ENCODE measurements around the gene ANO5. TPM values are rescaled to one million over a fixed set of nuclear protein-coding genes. Genes with fewer than 3 reads are reported as not detected.

ANO5 gene, protein sequence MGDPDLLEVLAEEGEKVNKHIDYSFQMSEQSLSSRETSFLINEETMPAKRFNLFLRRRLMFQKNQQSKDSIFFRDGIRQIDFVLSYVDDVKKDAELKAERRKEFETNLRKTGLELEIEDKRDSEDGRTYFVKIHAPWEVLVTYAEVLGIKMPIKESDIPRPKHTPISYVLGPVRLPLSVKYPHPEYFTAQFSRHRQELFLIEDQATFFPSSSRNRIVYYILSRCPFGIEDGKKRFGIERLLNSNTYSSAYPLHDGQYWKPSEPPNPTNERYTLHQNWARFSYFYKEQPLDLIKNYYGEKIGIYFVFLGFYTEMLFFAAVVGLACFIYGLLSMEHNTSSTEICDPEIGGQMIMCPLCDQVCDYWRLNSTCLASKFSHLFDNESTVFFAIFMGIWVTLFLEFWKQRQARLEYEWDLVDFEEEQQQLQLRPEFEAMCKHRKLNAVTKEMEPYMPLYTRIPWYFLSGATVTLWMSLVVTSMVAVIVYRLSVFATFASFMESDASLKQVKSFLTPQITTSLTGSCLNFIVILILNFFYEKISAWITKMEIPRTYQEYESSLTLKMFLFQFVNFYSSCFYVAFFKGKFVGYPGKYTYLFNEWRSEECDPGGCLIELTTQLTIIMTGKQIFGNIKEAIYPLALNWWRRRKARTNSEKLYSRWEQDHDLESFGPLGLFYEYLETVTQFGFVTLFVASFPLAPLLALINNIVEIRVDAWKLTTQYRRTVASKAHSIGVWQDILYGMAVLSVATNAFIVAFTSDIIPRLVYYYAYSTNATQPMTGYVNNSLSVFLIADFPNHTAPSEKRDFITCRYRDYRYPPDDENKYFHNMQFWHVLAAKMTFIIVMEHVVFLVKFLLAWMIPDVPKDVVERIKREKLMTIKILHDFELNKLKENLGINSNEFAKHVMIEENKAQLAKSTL
- total RNA-seq (2021) (3.7 and 3.8 TPM in 2 replicates), Bru-seq, nascent RNA (percentile 63 among the genes with signal in this experiment), BruChase-seq, experiment 1, labeled RNA remaining after a 2-hour chase (percentile 67 among the genes with signal in this experiment), BruChase-seq, experiment 2, labeled RNA remaining after a 6-hour chase (percentile 52 among the genes with signal in this experiment)
- long read RNA-seq, partial matches to known transcripts = 0 of 6 reads
- long read RNA-seq, other reads (novel, unspliced or antisense) = 6 of 6 reads

DNA sequence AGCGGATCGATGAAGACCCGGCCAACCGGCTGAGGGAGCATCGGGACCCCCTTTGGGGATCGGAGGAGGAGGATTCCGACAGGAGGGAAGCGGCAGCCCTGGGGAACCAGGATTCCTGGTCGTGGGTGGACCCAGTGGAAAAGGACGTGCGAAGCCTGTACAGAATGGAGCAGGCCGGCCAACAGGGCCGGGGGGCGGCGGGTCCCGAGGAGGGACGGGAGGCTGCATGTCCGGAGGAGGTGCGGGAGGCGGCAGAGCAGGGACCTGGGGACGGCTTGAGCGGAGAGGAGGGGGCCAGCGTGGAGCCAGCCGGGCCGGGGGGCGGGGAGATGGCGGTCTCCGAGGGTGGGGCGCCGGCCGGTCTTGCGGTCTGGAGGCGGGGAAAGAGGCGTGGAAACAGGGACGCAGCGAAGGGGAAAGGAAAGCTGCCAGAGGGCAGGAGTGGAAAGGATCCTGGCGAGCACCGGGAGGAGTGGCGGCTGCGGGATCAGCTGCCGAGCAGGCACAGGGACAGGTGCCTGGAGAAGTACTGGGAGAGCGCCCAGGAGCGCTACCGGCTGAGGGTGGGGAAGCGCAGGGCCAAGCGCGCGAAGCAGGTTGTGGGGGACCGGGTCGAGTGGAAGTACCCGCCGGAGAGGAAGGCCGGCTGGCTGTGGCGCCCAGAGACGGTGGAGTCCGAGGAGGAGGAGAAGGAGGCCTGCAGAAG, at the start of gene ANO5:
TSS of gene ANO5 (plus strand) at position 444 of the 706 bp plus-strand sequence. CDS start 408 bp downstream, outside the sequence.
- TF ChIP-seq EZH2 (IDR thresholded peaks at IDR 0.05; ENCODE audit: borderline replicate concordance, low read depth, low read length, poor library complexity, severe bottlenecking) = no peak
- TF ChIP-seq, protein P1, sequence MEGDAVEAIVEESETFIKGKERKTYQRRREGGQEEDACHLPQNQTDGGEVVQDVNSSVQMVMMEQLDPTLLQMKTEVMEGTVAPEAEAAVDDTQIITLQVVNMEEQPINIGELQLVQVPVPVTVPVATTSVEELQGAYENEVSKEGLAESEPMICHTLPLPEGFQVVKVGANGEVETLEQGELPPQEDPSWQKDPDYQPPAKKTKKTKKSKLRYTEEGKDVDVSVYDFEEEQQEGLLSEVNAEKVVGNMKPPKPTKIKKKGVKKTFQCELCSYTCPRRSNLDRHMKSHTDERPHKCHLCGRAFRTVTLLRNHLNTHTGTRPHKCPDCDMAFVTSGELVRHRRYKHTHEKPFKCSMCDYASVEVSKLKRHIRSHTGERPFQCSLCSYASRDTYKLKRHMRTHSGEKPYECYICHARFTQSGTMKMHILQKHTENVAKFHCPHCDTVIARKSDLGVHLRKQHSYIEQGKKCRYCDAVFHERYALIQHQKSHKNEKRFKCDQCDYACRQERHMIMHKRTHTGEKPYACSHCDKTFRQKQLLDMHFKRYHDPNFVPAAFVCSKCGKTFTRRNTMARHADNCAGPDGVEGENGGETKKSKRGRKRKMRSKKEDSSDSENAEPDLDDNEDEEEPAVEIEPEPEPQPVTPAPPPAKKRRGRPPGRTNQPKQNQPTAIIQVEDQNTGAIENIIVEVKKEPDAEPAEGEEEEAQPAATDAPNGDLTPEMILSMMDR (conservative IDR thresholded peaks at IDR 0.05; ENCODE audit: low read depth, low read length) = no peak
- DNase-seq (ENCODE audit: low spot score) = peak; percentile 71
- Histone ChIP-seq H3K36me3 (ENCODE audit: insufficient read depth, low read length, poor library complexity, severe bottlenecking) (no peaks in the 10 kb centered on the region), H3K4me3 (ENCODE audit: low read depth, low read length, poor library complexity, severe bottlenecking) (peak within 1 kb of the TSS; percentile 80), H3K27ac (ENCODE audit: low read depth, low read length, poor library complexity, severe bottlenecking) (peak within 1 kb of the TSS; percentile 65), H3K9me3 (ENCODE audit: low read depth, low read length, poor library complexity, severe bottlenecking) (no peaks in the 10 kb centered on the region), H3K4me1 (ENCODE audit: insufficient read depth, low read length, poor library complexity, severe bottlenecking) (peaks cover 13% of the 10 kb centered on the region), H3K27me3 (replicated peaks; ENCODE audit: insufficient read depth, low read depth, low read length, poor library complexity) (no peaks in the 10 kb centered on the region)
- CTCF ChIA-PET = interaction anchor here (0.7 kb wide), 1 partner anchor 40 kb away, joined by 4 read pairs; no protein-coding TSS in a partner anchor
- intact Hi-C loops (cut with micrococcal nuclease; ENCODE audit: unreplicated experiment) = loop anchor here (5.0 kb wide), 1 partner anchor 50 kb away; no protein-coding TSS in a partner anchor
- no TSS peak for BruUV-seq (replicated peaks)
- POLR2A ChIA-PET (ENCODE audit: low non-redundant PET) = no interaction called here

DNA sequence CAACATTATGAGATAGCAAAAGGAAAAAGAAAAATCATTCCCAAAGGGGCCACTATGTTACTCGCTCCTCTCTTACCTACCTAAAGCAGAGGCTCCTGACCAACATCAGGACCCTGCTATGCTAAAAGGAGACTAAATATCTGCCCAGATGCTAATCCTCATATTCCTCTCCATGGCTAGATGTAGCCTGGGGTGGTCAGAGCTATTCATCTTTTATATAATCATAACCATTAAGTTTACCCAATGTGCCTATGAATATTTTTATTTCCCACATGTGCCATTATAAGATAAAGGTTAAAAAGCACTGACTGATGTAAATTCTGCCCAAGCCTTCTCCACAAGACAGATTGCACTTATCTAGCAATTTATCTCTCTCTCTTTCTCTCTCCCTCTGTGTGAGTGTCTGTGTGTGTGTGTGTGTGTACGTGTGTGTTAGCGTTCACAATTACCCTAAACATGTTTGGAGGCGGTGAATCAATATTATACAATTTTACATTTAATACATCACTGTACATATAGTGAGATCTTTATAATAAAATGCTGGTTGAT, 41.2 kb upstream of the ANO5 start:
- Histone ChIP-seq H3K4me1 (ENCODE audit: insufficient read depth, low read length, poor library complexity, severe bottlenecking) (no peaks in the 10 kb centered on the region), H3K9me3 (ENCODE audit: low read depth, low read length, poor library complexity, severe bottlenecking) (no peaks in the 10 kb centered on the region), H3K27ac (ENCODE audit: low read depth, low read length, poor library complexity, severe bottlenecking) (no peak overlapping the region), H3K27me3 (replicated peaks; ENCODE audit: insufficient read depth, low read depth, low read length, poor library complexity) (no peaks in the 10 kb centered on the region), H3K4me3 (ENCODE audit: low read depth, low read length, poor library complexity, severe bottlenecking) (no peak overlapping the region), H3K36me3 (ENCODE audit: insufficient read depth, low read length, poor library complexity, severe bottlenecking) (no peaks in the 10 kb centered on the region)
- ChIA-PET CTCF (no interaction called here), POLR2A (ENCODE audit: low non-redundant PET) (no interaction called here)
- no TSS peak for BruUV-seq (replicated peaks)
- TF ChIP-seq EZH2 (IDR thresholded peaks at IDR 0.05; ENCODE audit: borderline replicate concordance, low read depth, low read length, poor library complexity, severe bottlenecking) = no peak
- TF ChIP-seq, protein P1 (conservative IDR thresholded peaks at IDR 0.05; ENCODE audit: low read depth, low read length) = no peak
- no peak for DNase-seq (ENCODE audit: low spot score)
- intact Hi-C loops (cut with micrococcal nuclease; ENCODE audit: unreplicated experiment) = loop anchor here (10.0 kb wide), 1 partner anchor 1757 kb away; no protein-coding TSS in a partner anchor

Measured in A673 (cell line).